Sigmoid colon (tissue), 4 donors: ENCODE results near the gene MAD1L1.

Source experiments
- EP300 ChIP-seq, 4 donors: sonication (generic); formaldehyde crosslinking; IDR thresholded peaks; one replicate each; pipeline ENCODE4 v1.6.1; 2017; ENCODE audit warnings: antibody characterized with exemption in 4 of 4
- TF ChIP-seq, protein P1 (sequence below), 4 experiments: fragments of 450-650 bp in 3 of 4; fragments of 200-600 bp in 1 of 4; IDR thresholded peaks; one replicate each; pipeline ENCODE4 v1.5.1; 2016 to 2019; ENCODE audit warnings: antibody characterized with exemption in 4 of 4, mild to moderate bottlenecking in 3 of 4, moderate library complexity in 2 of 4

DNA sequence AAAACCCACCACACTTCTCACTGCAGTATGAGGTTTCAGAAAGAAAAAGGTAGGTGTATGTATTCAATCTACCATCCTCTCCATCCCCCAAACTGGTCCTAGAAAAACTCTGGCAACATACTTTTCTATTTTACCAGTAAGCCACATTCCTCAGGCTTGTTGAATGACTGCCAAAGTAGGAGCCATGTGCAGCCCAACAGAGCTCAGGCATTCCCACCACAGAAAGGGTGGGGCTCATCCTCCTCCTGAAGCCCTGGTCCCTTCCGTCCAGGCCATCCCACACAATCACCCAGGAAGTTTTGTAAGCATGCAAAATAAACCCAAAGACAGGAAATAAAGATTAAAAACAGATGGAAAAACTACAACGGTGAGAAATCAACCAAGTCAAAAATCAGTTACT lies 57.2 kb downstream of the MAD1L1 start:
- TF ChIP-seq EP300 (IDR thresholded peaks at IDR 0.05), result no peak
- TF ChIP-seq, protein P1, sequence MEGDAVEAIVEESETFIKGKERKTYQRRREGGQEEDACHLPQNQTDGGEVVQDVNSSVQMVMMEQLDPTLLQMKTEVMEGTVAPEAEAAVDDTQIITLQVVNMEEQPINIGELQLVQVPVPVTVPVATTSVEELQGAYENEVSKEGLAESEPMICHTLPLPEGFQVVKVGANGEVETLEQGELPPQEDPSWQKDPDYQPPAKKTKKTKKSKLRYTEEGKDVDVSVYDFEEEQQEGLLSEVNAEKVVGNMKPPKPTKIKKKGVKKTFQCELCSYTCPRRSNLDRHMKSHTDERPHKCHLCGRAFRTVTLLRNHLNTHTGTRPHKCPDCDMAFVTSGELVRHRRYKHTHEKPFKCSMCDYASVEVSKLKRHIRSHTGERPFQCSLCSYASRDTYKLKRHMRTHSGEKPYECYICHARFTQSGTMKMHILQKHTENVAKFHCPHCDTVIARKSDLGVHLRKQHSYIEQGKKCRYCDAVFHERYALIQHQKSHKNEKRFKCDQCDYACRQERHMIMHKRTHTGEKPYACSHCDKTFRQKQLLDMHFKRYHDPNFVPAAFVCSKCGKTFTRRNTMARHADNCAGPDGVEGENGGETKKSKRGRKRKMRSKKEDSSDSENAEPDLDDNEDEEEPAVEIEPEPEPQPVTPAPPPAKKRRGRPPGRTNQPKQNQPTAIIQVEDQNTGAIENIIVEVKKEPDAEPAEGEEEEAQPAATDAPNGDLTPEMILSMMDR (IDR thresholded peaks at IDR 0.05), result no peak
